GM21528 (cell line): Measurements from ENCODE around the gene ATP5MG.
"Not testable (repeated sequence)": the region's sequence is repeated elsewhere in the genome, so short reads cannot be mapped to it uniquely, and the experiment has no call there.

Source experiments
- ATAC-seq: cut with Tn5 transposase; IDR thresholded peaks from one replicate; pipeline ENCODE4 v1.9.1; 2021; ENCODE audit warnings: mild to moderate bottlenecking, moderate library complexity; ENCODE audit not compliant: unreplicated experiment, low FRiP score

ATP5MG gene

GRCh38 chr11:118401151-118401879 lies at the start of gene ATP5MG:
TSS of gene ATP5MG (plus strand) at chr11:118401606. CDS start at chr11:118401666, 60 bp downstream.
- ATAC-seq = peak; percentile 57

GRCh38 chr11:118353084-118353710 lies 48.2 kb upstream of the ATP5MG start:
- no peak for ATAC-seq

- no peak for ATAC-seq
Measured at GRCh38 chr11:118358071-118358470, 43.3 kb upstream of the ATP5MG start.

GRCh38 chr11:118359295-118359958 lies 42.0 kb upstream of the ATP5MG start, which contains the start of gene UBE4A:
TSS of gene UBE4A (plus strand) at chr11:118359600. CDS start at chr11:118365081, 5,481 bp downstream.
- ATAC-seq = peak; percentile 93

- no peak for ATAC-seq
Measured at GRCh38 chr11:118364956-118365615, 36.3 kb upstream of the ATP5MG start.

GRCh38 chr11:118366287-118366686 lies 35.1 kb upstream of the ATP5MG start:
- no peak for ATAC-seq

GRCh38 chr11:118370774-118371173 lies 30.6 kb upstream of the ATP5MG start:
- no peak for ATAC-seq

- no peak for ATAC-seq
Measured at GRCh38 chr11:118373263-118373662, 28.1 kb upstream of the ATP5MG start.

- ATAC-seq = no peak
Measured at GRCh38 chr11:118373871-118374270, 27.5 kb upstream of the ATP5MG start.

GRCh38 chr11:118374729-118375128 lies 26.7 kb upstream of the ATP5MG start:
- no peak for ATAC-seq

- no peak for ATAC-seq
Measured at GRCh38 chr11:118375978-118376377, 25.4 kb upstream of the ATP5MG start.

- ATAC-seq = no peak
Measured at GRCh38 chr11:118379497-118379896, 21.9 kb upstream of the ATP5MG start.

GRCh38 chr11:118380571-118380970 lies 20.8 kb upstream of the ATP5MG start:
- ATAC-seq = no peak

GRCh38 chr11:118382954-118383353 lies 18.5 kb upstream of the ATP5MG start:
- no peak for ATAC-seq

- ATAC-seq = no peak
Measured at GRCh38 chr11:118383657-118384056, 17.7 kb upstream of the ATP5MG start.

GRCh38 chr11:118396097-118396501 lies 5.3 kb upstream of the ATP5MG start:
- no peak for ATAC-seq

GRCh38 chr11:118397448-118397847 lies 4.0 kb upstream of the ATP5MG start:
- ATAC-seq = no peak

GRCh38 chr11:118398791-118399559 lies 2.4 kb upstream of the ATP5MG start:
- no peak for ATAC-seq

GRCh38 chr11:118401880-118402590 lies 629 bp downstream of the ATP5MG start:
- no peak for ATAC-seq

- not testable (repeated sequence) for ATAC-seq
Measured at GRCh38 chr11:118402594-118402993, 1.2 kb downstream of the ATP5MG start.
